ENCODE data around the gene PARVA. TPM values are rescaled to one million over a fixed set of nuclear protein-coding genes. Genes with fewer than 3 reads are reported as not detected.

The PARVA gene
- total RNA-seq, 1 experiment from 2014 or later: 18.1 TPM

GRCh38 chr11:12388173-12388572, 10.8 kb downstream of the PARVA start:
- no peak overlapping the region for H3K14ac ChIP-seq (ENCODE audit: insufficient read depth, low read length)
- no peak overlapping the region for H3K4ac ChIP-seq (ENCODE audit: low read depth, low read length)
- no peaks in the 10 kb centered on the region for H4K20me1 ChIP-seq (ENCODE audit: control insufficient read depth, insufficient read depth, insufficient read length)
- H3K23me2 ChIP-seq (ENCODE audit: insufficient read length, low read depth, low read length, poor library complexity, severe bottlenecking): no peaks in the 10 kb centered on the region
- WGBS (ENCODE audit: extremely low coverage, insufficient read length, low lambda C conversion rate): no CpG with 5 or more reads among the region's 3 CpGs
- no peaks in the 10 kb centered on the region for H3K36me3 Mint-ChIP-seq (ENCODE audit: insufficient read depth in 1 of 3, low read depth in 3 of 3)
- no peak overlapping the region for H2BK120ac ChIP-seq (ENCODE audit: low read depth, low read length, poor library complexity, severe bottlenecking)
- H3K9me3 ChIP-seq (ENCODE audit: control insufficient read depth, low read depth, low read length): no peaks in the 10 kb centered on the region
- H3K27ac Mint-ChIP-seq: no peak overlapping the region
- no peak overlapping the region for H2BK15ac ChIP-seq (ENCODE audit: low read depth, low read length)
- H3K79me1 ChIP-seq (ENCODE audit: insufficient read depth, low read depth, low read length, poor library complexity, severe bottlenecking): no peaks in the 10 kb centered on the region
- no peaks in the 10 kb centered on the region; the same call in 1 of the 2 replicates for H3K79me2 ChIP-seq (ENCODE audit: insufficient read depth, low read length)
- H3K4me1 Mint-ChIP-seq: peaks cover 3 to 5% of the 10 kb centered on the region in 2 experiments; a peak in 2 of 4 replicates
- H2AFZ ChIP-seq (ENCODE audit: low read length): no peak overlapping the region
- H2AK5ac ChIP-seq (ENCODE audit: insufficient read length, low read length): no peak overlapping the region
- no peak overlapping the region for H3T11ph ChIP-seq (ENCODE audit: low read length)
- no peaks in the 10 kb centered on the region for H3K9me3 Mint-ChIP-seq
- no peak for DNase-seq
- no peak overlapping the region for H3K9ac ChIP-seq (ENCODE audit: extremely low read depth, insufficient read length, low read length)
- no peaks in the 10 kb centered on the region for H3K4me1 ChIP-seq (ENCODE audit: insufficient read depth, low read length)
- H3K56ac ChIP-seq (ENCODE audit: insufficient read length, low read depth, low read length): no peak overlapping the region
- H3K23ac ChIP-seq (ENCODE audit: insufficient read length, low read depth, low read length): no peak overlapping the region
- H3K27me3 ChIP-seq (ENCODE audit: insufficient read depth, low read length): no peaks in the 10 kb centered on the region
- H2BK5ac ChIP-seq (ENCODE audit: insufficient read length, low read length): no peak overlapping the region
- no peak overlapping the region for H2BK20ac ChIP-seq (ENCODE audit: low read depth, low read length, poor library complexity, severe bottlenecking)
- peaks cover 2% of the 10 kb centered on the region; the same call in 1 of the 2 replicates for H3K27me3 Mint-ChIP-seq (ENCODE audit: low read depth)
- H2BK12ac ChIP-seq (ENCODE audit: insufficient read length, low read depth, low read length): no peak overlapping the region
- no peak overlapping the region for H3K4me2 ChIP-seq (ENCODE audit: insufficient read depth, insufficient read length, low read length)
- no peak overlapping the region for H3K27ac ChIP-seq (ENCODE audit: insufficient read length, low read depth, low read length)
- H3K18ac ChIP-seq (ENCODE audit: insufficient read length, low read depth, low read length): no peak overlapping the region
- no peak overlapping the region for H4K5ac ChIP-seq (ENCODE audit: insufficient read length, low read depth, low read length)
- TF ChIP-seq CTCF (conservative IDR thresholded peaks at IDR 0.05): no peak
- H4K8ac ChIP-seq (replicated peaks; ENCODE audit: insufficient read length, low read depth, low read length): no peak overlapping the region
- no peak overlapping the region for H3K4me3 Mint-ChIP-seq
- no peak overlapping the region for H4K91ac ChIP-seq (ENCODE audit: insufficient read length, low read depth, low read length)
